Upper lobe of left lung (tissue), 6 donors: ENCODE measurements around the gene KRT25. TPM values are rescaled to one million over a fixed set of nuclear protein-coding genes. Genes with fewer than 3 reads are reported as not detected.

ENCODE experiments used
- ATAC-seq, 2 donors: fragments of 200-7000 bp; cut with Tn5 transposase; one replicate each; pipeline ENCODE4 v1.9.1; 2022; ENCODE audit warnings: mild to moderate bottlenecking in 2 of 2, moderate library complexity in 2 of 2; ENCODE audit not compliant: low FRiP score in 2 of 2
- DNase-seq, 2 donors: peaks; one replicate each; pipeline ENCODE4 v3.0.0-alpha.2; 2019 to 2020
- H3K27ac ChIP-seq, 4 donors: fragments of 200-600 bp; sonication (generic); one replicate each; pipeline ENCODE4 v1.5.1; 2016 to 2019
- H3K27me3 ChIP-seq, 4 donors: fragments of 200-600 bp; sonication (generic); one replicate each; pipeline ENCODE4 v1.5.1; 2017 to 2019
- H3K36me3 ChIP-seq, 4 donors: fragments of 200-600 bp; sonication (generic); one replicate each; pipeline ENCODE4 v1.5.1; 2016 to 2019
- H3K4me1 ChIP-seq, 4 donors: fragments of 200-600 bp; sonication (generic); one replicate each; pipeline ENCODE4 v1.5.1; 2018 to 2019
- H3K4me3 ChIP-seq, 4 donors: fragments of 200-600 bp; sonication (generic); one replicate each; pipeline ENCODE4 v1.5.1; 2017 to 2019; ENCODE audit warnings: mild to moderate bottlenecking in 2 of 4, moderate library complexity in 1 of 4
- H3K9me3 ChIP-seq, 4 donors: fragments of 200-600 bp; sonication (generic); one replicate each; pipeline ENCODE4 v1.5.1; 2018 to 2019
- EP300 ChIP-seq, 4 donors: sonication (generic); formaldehyde crosslinking; IDR thresholded peaks; one replicate each; pipeline ENCODE4 v1.5.1; 2017; ENCODE audit warnings: antibody characterized with exemption in 4 of 4, control low read depth in 2 of 4
- POLR2A ChIP-seq, 4 donors: fragments of 450-650 bp; IDR thresholded peaks; one replicate each; pipeline ENCODE4 v1.5.1; 2016 to 2017; ENCODE audit warnings: antibody characterized with exemption in 4 of 4, mild to moderate bottlenecking in 2 of 4
- POLR2AphosphoS5 ChIP-seq, 2 donors: sonication (generic); formaldehyde crosslinking; IDR thresholded peaks; one replicate each; pipeline ENCODE4 v1.5.1; 2017; ENCODE audit warnings: antibody characterized with exemption in 2 of 2
- WGBS, 2 donors: methylation state at CpG; one replicate each; pipeline ENCODE4 v1.1.5; 2017 to 2018; 5-methylcytosine and 5-hydroxymethylcytosine counted together
- total RNA-seq, 6 donors: library from RNA; depleted of rRNA in 4 of 6; stranded (reverse); fragments of >200 nt in 4 of 6; gene quantifications; one replicate each; pipeline versions ENCODE4 v1.1.0 to v1.2.1, GENCODE V29; 2016 to 2021
- TF ChIP-seq, protein P1 (sequence below), 6 experiments: fragments of 450-650 bp in 4 of 6; fragments of 200-600 bp in 2 of 6; sonication (generic) in 2 of 6; IDR thresholded peaks; one replicate each; pipeline ENCODE4 v1.5.1; 2016 to 2019; ENCODE audit warnings: antibody characterized with exemption in 6 of 6
- donor health status: DM: no; HTN: no; CAD: no; lungs with moderate emphysema.
- donor health status: DM: no; HTN: yes; CAD: no; lungs with severe emphysema.

The KRT25 gene, protein sequence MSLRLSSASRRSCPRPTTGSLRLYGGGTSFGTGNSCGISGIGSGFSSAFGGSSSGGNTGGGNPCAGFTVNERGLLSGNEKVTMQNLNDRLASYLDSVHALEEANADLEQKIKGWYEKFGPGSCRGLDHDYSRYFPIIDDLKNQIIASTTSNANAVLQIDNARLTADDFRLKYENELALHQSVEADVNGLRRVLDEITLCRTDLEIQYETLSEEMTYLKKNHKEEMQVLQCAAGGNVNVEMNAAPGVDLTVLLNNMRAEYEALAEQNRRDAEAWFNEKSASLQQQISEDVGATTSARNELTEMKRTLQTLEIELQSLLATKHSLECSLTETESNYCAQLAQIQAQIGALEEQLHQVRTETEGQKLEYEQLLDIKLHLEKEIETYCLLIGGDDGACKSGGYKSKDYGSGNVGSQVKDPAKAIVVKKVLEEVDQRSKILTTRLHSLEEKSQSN
- total RNA-seq: not detected

DNA sequence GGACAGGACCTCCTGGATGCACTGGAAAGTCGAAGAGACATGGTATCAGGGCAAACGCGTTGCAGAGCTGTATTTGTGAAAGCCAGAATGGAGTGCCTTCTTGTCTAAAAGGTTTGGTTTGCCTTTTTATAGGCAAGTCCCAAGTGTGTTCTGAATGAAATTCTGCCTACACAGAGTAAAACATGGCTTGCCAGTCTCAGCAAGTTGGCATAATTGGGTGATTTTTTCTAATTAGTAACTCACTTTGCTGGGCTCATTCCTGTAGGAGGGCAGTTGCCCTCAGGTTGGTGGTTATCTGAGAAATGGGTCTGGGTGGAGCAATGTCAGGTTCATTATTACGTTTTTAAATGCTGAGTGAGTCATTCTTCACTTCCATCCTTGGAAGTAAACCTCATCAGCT lies at the start of gene KRT25:
KRT25 (minus strand) TSS at position 101 of the 400 bp plus-strand sequence; CDS start at position 41, 60 bp downstream.
- 77 to 85% methylated on average over 4 of the region's 4 CpGs for WGBS, 2 donors
- H3K4me3 ChIP-seq: no peak within 1 kb of the TSS
- H3K4me1 ChIP-seq: no peaks in the 10 kb centered on the region
- no peak for ATAC-seq
- no peak for TF ChIP-seq EP300 (IDR thresholded peaks at IDR 0.05)
- TF ChIP-seq, protein P1, sequence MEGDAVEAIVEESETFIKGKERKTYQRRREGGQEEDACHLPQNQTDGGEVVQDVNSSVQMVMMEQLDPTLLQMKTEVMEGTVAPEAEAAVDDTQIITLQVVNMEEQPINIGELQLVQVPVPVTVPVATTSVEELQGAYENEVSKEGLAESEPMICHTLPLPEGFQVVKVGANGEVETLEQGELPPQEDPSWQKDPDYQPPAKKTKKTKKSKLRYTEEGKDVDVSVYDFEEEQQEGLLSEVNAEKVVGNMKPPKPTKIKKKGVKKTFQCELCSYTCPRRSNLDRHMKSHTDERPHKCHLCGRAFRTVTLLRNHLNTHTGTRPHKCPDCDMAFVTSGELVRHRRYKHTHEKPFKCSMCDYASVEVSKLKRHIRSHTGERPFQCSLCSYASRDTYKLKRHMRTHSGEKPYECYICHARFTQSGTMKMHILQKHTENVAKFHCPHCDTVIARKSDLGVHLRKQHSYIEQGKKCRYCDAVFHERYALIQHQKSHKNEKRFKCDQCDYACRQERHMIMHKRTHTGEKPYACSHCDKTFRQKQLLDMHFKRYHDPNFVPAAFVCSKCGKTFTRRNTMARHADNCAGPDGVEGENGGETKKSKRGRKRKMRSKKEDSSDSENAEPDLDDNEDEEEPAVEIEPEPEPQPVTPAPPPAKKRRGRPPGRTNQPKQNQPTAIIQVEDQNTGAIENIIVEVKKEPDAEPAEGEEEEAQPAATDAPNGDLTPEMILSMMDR (IDR thresholded peaks at IDR 0.05): no peak
- TF ChIP-seq POLR2A (IDR thresholded peaks at IDR 0.05): no peak
- no peak for TF ChIP-seq POLR2AphosphoS5 (IDR thresholded peaks at IDR 0.05)
- H3K27me3 ChIP-seq: no peaks in the 10 kb centered on the region
- H3K27ac ChIP-seq: no peak within 1 kb of the TSS
- no peaks in the 10 kb centered on the region for H3K36me3 ChIP-seq
- no peak for DNase-seq
- H3K9me3 ChIP-seq: peaks cover 7 to 14% (median 10%) of the 10 kb centered on the region in 4 donors

DNA sequence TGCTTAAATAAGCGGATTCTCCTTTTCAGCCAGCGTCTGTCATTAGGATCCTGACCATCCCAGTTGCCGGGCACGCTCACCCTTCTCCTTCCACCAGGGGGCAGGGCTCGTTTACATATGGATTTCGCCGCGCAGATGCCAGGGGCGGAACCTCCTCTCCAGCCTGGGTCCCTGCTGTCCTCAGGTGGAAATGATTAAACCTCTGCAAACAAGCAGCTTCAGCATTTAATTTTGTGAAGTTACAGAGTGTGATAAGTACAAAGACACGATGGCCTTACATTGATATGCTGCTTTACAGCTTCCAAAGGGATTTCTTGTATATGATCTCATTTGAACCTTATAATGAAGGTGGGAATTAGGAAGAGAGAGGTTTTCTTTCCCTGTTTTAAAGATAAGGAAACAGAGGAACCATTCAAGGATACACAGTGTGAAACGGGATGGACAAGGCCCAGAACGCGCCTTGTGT lies 48.5 kb upstream of the KRT25 start:
- peak; percentile 88 to 90 for ATAC-seq
- WGBS, 2 donors: 10 to 12% methylated on average over 13 of the region's 13 CpGs

DNA sequence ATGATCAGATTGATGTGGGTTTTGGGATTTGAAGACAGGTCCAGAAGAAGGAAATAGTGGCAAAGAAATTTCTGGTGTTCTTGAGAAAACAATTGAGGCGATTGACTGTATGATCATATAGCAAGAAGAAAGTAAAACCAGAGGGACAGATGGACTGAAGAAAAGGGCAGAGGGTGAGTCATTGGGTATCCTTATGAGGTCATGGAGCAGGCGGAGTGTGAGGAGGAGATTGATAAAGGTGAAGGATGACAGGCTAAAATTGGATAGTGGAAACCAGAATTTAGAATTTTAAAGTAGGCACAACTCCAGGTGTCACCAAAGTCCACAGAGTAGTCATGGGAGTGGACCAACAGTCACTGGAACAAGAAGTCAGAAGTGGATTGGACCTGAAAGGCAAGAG lies 46.0 kb upstream of the KRT25 start:
- ATAC-seq (no peak), DNase-seq (no peak)
- Histone ChIP-seq H3K27ac (no peak overlapping the region), H3K4me1 (peaks cover 0 to 4% (median 0%) of the 10 kb centered on the region in 4 donors), H3K9me3 (no peaks in the 10 kb centered on the region), H3K4me3 (no peak overlapping the region), H3K27me3 (no peaks in the 10 kb centered on the region), H3K36me3 (no peaks in the 10 kb centered on the region)
- TF ChIP-seq EP300 (IDR thresholded peaks at IDR 0.05) (no peak), POLR2A (IDR thresholded peaks at IDR 0.05) (no peak), POLR2AphosphoS5 (IDR thresholded peaks at IDR 0.05) (no peak)
- TF ChIP-seq, protein P1 (IDR thresholded peaks at IDR 0.05): no peak
- WGBS, 2 donors: 75 to 76% methylated on average over 2 of the region's 2 CpGs

More for the DNA sequence above, 48.5 kb upstream of the KRT25 start:
- TF ChIP-seq, protein P1 (IDR thresholded peaks at IDR 0.05): peak; percentile 68 to 87 (median 79)
- no peak for TF ChIP-seq POLR2A (IDR thresholded peaks at IDR 0.05)
- Histone ChIP-seq H3K36me3 (no peaks in the 10 kb centered on the region), H3K4me1 (peaks cover 0 to 4% (median 0%) of the 10 kb centered on the region in 4 donors), H3K4me3 (no peak overlapping the region), H3K27me3 (no peaks in the 10 kb centered on the region), H3K27ac (no peak overlapping the region), H3K9me3 (no peaks in the 10 kb centered on the region)
- DNase-seq: peak; percentile 27 to 79

DNA sequence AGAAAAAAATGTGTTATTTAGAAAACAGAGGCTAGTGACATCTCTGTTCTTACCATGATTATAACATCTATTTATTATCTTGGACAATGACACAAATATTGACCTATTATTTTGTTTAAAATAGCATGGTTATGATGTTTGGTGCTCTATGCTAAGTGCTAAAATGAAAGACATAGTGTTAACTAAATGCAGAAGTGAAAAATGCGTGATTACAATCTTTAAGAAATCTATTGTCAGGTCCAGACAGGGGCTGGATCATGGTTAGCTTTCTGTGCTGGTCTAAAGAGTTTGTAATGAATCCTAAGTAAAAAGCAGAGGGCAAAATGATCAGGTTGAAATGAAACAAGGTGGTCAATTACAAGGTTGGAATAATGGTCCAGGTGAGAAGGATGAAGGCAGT lies 45.2 kb upstream of the KRT25 start:
- no peaks in the 10 kb centered on the region for H3K9me3 ChIP-seq
- peaks cover 0 to 4% (median 0%) of the 10 kb centered on the region in 4 donors for H3K4me1 ChIP-seq
- WGBS, 2 donors: 58 to 80% methylated on average over 1 of the region's 1 CpG
- no peak for DNase-seq
- H3K36me3 ChIP-seq: no peaks in the 10 kb centered on the region
- H3K27me3 ChIP-seq: no peaks in the 10 kb centered on the region
- no peak overlapping the region for H3K27ac ChIP-seq
- ATAC-seq: no peak
- H3K4me3 ChIP-seq: no peak overlapping the region
- TF ChIP-seq EP300 (IDR thresholded peaks at IDR 0.05) (no peak), POLR2AphosphoS5 (IDR thresholded peaks at IDR 0.05) (no peak), POLR2A (IDR thresholded peaks at IDR 0.05) (no peak)
- TF ChIP-seq, protein P1 (IDR thresholded peaks at IDR 0.05): no peak
